GM19099 (cell line): ENCODE results near the gene BCLAF3.

Experiments used
- POLR2A ChIP-seq: IDR thresholded peaks from 3 replicates; pipeline ENCODE4 v1.6.1; 2011; ENCODE audit warnings: low read depth; ENCODE audit not compliant: insufficient read length; ENCODE audit errors: extremely low read depth

The BCLAF3 gene

GRCh38 chrX:19991350-19991718 lies 473 bp upstream of the BCLAF3 start:
- no peak for TF ChIP-seq POLR2A

GRCh38 chrX:19990151-19990555 lies 708 bp downstream of the BCLAF3 start:
- no peak for TF ChIP-seq POLR2A

GRCh38 chrX:19987856-19988255 lies 3.0 kb downstream of the BCLAF3 start:
- no peak for TF ChIP-seq POLR2A

- TF ChIP-seq POLR2A: no peak
Observed at GRCh38 chrX:19986531-19986930, 4.3 kb downstream of the BCLAF3 start.

GRCh38 chrX:19981947-19982346 lies 8.9 kb downstream of the BCLAF3 start:
- no peak for TF ChIP-seq POLR2A

GRCh38 chrX:19975845-19976244 lies 15.0 kb downstream of the BCLAF3 start:
- TF ChIP-seq POLR2A: no peak

GRCh38 chrX:19972984-19973383 lies 17.9 kb downstream of the BCLAF3 start:
- TF ChIP-seq POLR2A: no peak

GRCh38 chrX:19968276-19968675 lies 22.6 kb downstream of the BCLAF3 start:
- TF ChIP-seq POLR2A: no peak

- no peak for TF ChIP-seq POLR2A
Observed at GRCh38 chrX:19966056-19966455, 24.8 kb downstream of the BCLAF3 start.

- TF ChIP-seq POLR2A: no peak
Observed at GRCh38 chrX:19964017-19964710, 26.7 kb downstream of the BCLAF3 start.

- no peak for TF ChIP-seq POLR2A
Observed at GRCh38 chrX:19960913-19961312, 29.9 kb downstream of the BCLAF3 start.

- no peak for TF ChIP-seq POLR2A
Observed at GRCh38 chrX:19958552-19959486, 32.0 kb downstream of the BCLAF3 start.

GRCh38 chrX:19956923-19957322 lies 33.9 kb downstream of the BCLAF3 start:
- no peak for TF ChIP-seq POLR2A

GRCh38 chrX:19956306-19956705 lies 34.6 kb downstream of the BCLAF3 start:
- TF ChIP-seq POLR2A: no peak

GRCh38 chrX:19955306-19955705 lies 35.6 kb downstream of the BCLAF3 start:
- TF ChIP-seq POLR2A: no peak
